Hepatic stellate cell (primary cell): ENCODE data around the gene MORC2.

Experiments used
- DNase-seq: peaks from one replicate; pipeline ENCODE4 v3.0.0; 2011; ENCODE audit warnings: low spot score

MORC2 gene

DNA sequence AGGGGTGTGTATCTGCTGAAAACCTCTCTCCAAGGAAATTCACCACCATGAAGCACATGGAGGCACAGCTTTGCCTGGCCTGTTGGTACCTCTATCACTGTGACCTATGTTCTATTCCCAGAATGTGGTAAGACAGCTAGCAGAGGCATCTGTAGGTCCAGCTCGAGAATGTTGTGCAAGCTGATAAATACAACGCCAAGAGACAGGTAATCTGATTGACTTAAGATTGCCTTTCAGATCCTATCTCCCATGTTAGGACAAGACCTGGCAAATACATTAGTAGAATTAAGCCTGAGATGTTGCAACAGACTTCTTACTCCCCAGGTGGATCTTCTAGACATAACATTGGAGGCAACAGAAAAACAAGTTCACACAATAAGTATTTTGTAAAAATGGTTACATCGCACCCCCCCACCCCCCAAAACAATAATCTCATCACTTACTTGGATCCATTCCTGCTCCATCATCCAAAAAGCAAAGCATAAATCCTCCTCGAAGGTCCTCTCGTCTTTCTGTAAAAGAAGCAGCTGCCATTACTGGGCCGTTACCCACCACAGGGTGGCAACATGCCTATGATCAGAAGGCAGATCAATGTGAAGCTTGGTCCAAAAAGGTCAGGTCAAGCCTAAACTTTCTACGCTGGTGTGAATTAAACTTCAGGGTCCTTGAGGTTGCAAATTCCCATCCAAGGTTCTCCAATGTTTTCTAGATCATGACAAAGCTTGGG lies 18.5 kb downstream of the MORC2 start:
- no peak for DNase-seq

DNA sequence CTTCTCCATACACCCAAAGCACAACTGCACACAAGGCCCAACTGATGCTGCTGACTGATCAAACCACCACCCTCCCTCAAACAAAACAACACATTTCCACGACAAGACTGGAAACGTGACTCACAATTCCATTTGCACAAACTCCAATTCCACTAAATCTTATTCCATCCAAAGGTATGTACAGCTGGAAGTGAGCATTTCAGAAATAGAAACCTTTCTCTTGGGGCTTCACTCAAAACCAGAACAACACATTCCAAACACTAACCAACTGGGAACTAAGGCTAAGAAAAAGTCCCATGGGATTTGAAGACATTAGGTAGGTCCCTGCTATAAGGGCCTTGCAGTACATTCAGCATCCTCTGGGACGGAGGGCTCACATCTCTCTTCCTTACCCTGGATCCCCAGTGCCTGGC lies 19.6 kb downstream of the MORC2 start:
- peak; percentile 59 for DNase-seq

- peak; percentile 45 for DNase-seq
These were observed 20.6 kb downstream of the MORC2 start for GRCh38 chr22:30947816-30948454.

- DNase-seq, result no peak
These were observed 21.3 kb downstream of the MORC2 start for GRCh38 chr22:30947173-30947815.

- DNase-seq, result no peak
These were observed 22.2 kb downstream of the MORC2 start for GRCh38 chr22:30946354-30946753.

DNA sequence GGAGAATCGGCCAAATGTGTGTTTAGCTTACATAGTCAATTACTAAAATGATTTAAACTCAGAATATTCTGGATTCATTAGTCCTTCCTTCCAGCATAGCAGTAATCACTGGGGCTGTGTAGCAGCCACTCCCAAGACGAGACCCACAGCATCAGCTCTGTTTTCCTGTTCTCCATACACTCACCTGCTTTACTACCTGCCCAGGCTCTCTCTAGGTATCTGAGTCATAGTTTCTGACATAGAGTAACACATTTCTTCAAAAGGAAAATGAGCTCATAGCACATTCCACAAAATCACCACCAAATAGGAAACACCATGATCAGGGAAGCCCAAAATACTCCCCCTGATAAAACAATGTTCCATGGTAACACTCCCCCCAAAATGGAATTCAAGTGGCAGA lies 22.9 kb downstream of the MORC2 start:
- no peak for DNase-seq

GRCh38 chr22:30944986-30945385 lies 23.6 kb downstream of the MORC2 start:
- no peak for DNase-seq

DNA sequence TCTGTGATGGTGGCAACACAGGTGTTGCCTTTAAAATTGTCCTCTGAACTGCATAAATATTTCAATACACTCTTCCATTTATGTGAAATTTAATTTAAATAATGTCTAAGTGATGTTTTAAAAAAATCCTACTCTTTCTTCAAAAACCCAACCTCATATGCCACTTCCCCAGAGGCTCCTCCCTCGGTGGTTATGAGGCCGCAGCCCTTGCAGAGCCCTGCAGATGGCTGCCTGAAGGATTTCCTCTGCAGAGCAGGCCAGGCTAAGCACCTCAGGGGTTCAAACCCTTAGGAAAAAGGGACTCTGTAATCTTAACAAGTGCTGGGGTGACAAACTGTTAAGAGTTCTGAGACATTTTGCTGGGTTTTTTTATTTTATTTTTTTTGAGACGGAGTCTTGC lies 25.2 kb downstream of the MORC2 start:
- DNase-seq, result no peak

- no peak for DNase-seq
These were observed 27.2 kb downstream of the MORC2 start for GRCh38 chr22:30941363-30941740.

GRCh38 chr22:30940685-30941362 lies 27.8 kb downstream of the MORC2 start:
- no peak for DNase-seq

DNA sequence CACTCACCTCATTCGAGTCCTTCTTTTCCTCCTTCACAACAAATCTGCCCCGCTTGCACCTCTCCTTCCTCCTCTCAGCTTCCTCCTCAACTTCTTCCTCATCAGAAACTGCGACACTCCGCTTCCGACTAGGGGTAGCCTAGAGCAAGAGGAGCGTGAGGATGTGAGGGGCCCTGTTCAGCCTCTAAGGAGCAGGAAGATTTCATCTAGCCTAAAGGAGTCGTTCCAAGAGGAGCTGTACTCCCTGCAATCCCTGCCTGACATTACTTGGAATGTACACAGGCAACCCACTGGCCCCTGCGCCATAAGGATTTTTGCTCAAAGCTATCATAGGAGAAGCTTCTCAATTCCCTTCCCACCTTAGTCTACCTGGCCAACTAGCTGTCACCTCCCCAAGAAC lies 34.5 kb downstream of the MORC2 start:
- DNase-seq, result no peak

DNA sequence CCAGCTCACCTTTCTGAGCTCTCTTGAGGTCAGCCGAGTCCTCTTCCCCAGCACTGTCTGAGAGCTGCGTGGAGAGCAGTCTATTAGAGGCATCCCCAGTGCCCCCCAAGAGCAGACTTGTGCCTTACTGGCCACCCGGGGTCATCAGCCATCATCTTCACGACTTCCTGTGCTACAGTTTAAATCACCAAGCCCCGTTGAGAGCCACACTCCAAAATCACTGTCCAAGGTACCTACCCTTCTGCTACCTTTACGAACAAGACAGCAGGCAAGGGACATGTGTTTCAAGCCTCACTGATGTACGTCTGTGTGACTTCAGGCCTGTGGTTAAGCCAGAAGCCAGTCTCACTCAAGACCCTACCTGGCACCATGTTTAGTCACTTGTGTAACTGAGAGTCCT lies 35.1 kb downstream of the MORC2 start:
- no peak for DNase-seq

GRCh38 chr22:30932661-30933060 lies 35.9 kb downstream of the MORC2 start:
- no peak for DNase-seq

DNA sequence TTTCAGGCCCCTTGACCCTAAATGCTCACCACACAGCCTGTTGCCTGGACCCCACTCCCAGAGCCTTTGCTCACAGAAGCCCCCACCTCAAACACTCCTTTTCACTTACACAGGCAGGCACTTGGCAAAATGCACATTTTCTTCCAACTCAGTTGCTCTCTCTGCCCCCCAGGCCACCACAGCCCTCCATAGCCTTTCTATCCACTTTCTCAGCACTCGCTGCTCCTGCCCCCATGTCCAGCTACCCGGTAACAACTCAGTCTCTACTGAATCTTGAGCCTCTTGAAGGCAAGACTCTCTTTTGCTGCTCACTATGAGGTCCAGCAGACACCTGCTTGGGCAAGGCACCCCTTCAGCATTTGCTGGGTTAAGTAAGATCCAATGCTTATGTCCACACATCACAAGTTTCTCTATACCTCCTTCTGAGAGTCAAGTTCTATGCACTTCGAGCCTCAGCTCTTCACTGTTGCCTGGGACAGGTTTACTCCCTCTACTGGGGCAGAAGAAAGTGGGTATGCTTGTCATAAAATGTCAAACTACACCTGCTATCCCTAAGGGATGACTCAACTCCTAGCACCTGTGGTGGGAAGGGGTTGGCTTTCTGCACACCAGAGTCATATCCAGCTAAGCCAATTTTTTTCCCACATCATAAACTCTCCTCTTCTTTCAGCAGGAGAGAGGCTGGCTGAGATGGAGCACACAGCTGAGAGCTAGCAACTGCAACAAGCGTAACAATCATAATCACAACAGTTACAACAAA lies 36.9 kb downstream of the MORC2 start:
- DNase-seq, result no peak

GRCh38 chr22:30930228-30930627 lies 38.3 kb downstream of the MORC2 start:
- DNase-seq, result no peak

- no peak for DNase-seq
These were observed 40.2 kb downstream of the MORC2 start for GRCh38 chr22:30928401-30928800.

- no peak for DNase-seq
These were observed 40.8 kb downstream of the MORC2 start for GRCh38 chr22:30927806-30928205.

DNA sequence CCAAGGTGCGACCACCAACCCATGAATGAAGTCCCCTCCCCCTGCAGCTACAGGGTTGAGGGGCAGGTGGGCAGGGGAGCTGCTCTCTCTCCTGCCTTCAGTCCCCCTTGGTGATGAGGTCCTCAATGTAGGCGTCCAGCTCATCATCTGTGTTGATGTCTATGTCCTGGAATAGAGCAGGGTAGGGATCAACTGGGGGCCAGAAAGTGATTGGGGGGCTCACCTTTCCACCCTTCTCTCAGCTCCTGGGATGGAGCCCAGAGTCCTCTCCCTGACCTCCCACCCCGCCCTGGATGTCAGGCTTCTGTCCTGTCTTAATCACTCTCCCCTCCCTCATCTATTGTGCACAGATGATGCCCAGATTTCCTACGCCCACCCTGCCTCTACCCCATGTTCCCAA lies 41.9 kb downstream of the MORC2 start:
- no peak for DNase-seq

GRCh38 chr22:30925667-30926066 lies 42.9 kb downstream of the MORC2 start:
- DNase-seq, result no peak

- no peak for DNase-seq
These were observed 45.2 kb downstream of the MORC2 start for GRCh38 chr22:30923168-30923900.

- peak; percentile 55 for DNase-seq
These were observed 46.4 kb downstream of the MORC2 start for GRCh38 chr22:30922151-30922611.
